ENCODE measurements around the gene CHST10. TPM values are rescaled to one million over a fixed set of nuclear protein-coding genes. Genes with fewer than 3 reads are reported as not detected.

The CHST10 gene
- polyA plus RNA-seq, 1 donor from 2014 or later, result 76.1 TPM

GRCh38 chr2:100380681-100381080 lies 36.8 kb downstream of the CHST10 start:
- Histone ChIP-seq H3K9me3 (ENCODE audit: low read length) (no peaks in the 10 kb centered on the region), H3K36me3 (ENCODE audit: insufficient read depth, low read length) (no peaks in the 10 kb centered on the region), H4K20me1 (ENCODE audit: insufficient read depth) (no peaks in the 10 kb centered on the region), H3K9me2 (ENCODE audit: insufficient read depth, low read length) (no peaks in the 10 kb centered on the region), H3F3A (ENCODE audit: insufficient read depth, low read length, poor library complexity, severe bottlenecking) (no peaks in the 10 kb centered on the region), H2AFZ (ENCODE audit: low read depth, low read length) (no peak overlapping the region), H3K27ac (ENCODE audit: low read length) (no peak overlapping the region), H3K9ac (ENCODE audit: low read length) (no peak overlapping the region), H3K79me2 (replicated peaks; ENCODE audit: insufficient read depth, low read length) (no peaks in the 10 kb centered on the region), H3K4me3 (ENCODE audit: low read length) (no peak overlapping the region), H3K27me3 (ENCODE audit: insufficient read depth, low read depth, low read length) (no peaks in the 10 kb centered on the region), H3K4me2 (ENCODE audit: low read length) (no peak overlapping the region)
- no peak for TF ChIP-seq REST (IDR thresholded peaks at IDR 0.05; ENCODE audit: borderline replicate concordance)
- TF ChIP-seq EP300 (conservative IDR thresholded peaks at IDR 0.05; ENCODE audit: poor library complexity, severe bottlenecking), result no peak
- no peak for TF ChIP-seq RAD21 (conservative IDR thresholded peaks at IDR 0.05)
- TF ChIP-seq TAF1 (IDR thresholded peaks at IDR 0.05; ENCODE audit: low read depth), result no peak
- no peak for TF ChIP-seq CTCF (IDR thresholded peaks at IDR 0.05; ENCODE audit: poor library complexity, severe bottlenecking)
- no peak for TF ChIP-seq EZH2 (IDR thresholded peaks at IDR 0.05; ENCODE audit: borderline replicate concordance, insufficient read depth, low read length, poor library complexity, severe bottlenecking)
- TF ChIP-seq POLR2AphosphoS5 (IDR thresholded peaks at IDR 0.05), result no peak
- no peak for TF ChIP-seq SMC3 (conservative IDR thresholded peaks at IDR 0.05; ENCODE audit: poor library complexity)
- no peak for TF ChIP-seq MXI1 (conservative IDR thresholded peaks at IDR 0.05; ENCODE audit: poor library complexity, severe bottlenecking)

- H3K4me2 ChIP-seq (ENCODE audit: low read length), result no peak overlapping the region
- no peaks in the 10 kb centered on the region for H3K9me2 ChIP-seq (ENCODE audit: insufficient read depth, low read length)
- no peaks in the 10 kb centered on the region for H3K36me3 ChIP-seq (ENCODE audit: insufficient read depth, low read length)
- TF ChIP-seq TAF1 (IDR thresholded peaks at IDR 0.05; ENCODE audit: low read depth) (no peak), CTCF (IDR thresholded peaks at IDR 0.05; ENCODE audit: poor library complexity, severe bottlenecking) (no peak), POLR2AphosphoS5 (IDR thresholded peaks at IDR 0.05) (no peak), RAD21 (conservative IDR thresholded peaks at IDR 0.05) (no peak), SMC3 (conservative IDR thresholded peaks at IDR 0.05; ENCODE audit: poor library complexity) (no peak), REST (IDR thresholded peaks at IDR 0.05; ENCODE audit: borderline replicate concordance) (no peak), EP300 (conservative IDR thresholded peaks at IDR 0.05; ENCODE audit: poor library complexity, severe bottlenecking) (no peak), MXI1 (conservative IDR thresholded peaks at IDR 0.05; ENCODE audit: poor library complexity, severe bottlenecking) (no peak), EZH2 (IDR thresholded peaks at IDR 0.05; ENCODE audit: borderline replicate concordance, insufficient read depth, low read length, poor library complexity, severe bottlenecking) (no peak)
- no peaks in the 10 kb centered on the region for H4K20me1 ChIP-seq (ENCODE audit: insufficient read depth)
- no peak overlapping the region for H3K27ac ChIP-seq (ENCODE audit: low read length)
- H3K9me3 ChIP-seq (ENCODE audit: low read length), result no peaks in the 10 kb centered on the region
- no peak overlapping the region for H3K4me3 ChIP-seq (ENCODE audit: low read length)
- no peak overlapping the region for H2AFZ ChIP-seq (ENCODE audit: low read depth, low read length)
- H3K27me3 ChIP-seq (ENCODE audit: insufficient read depth, low read depth, low read length), result no peaks in the 10 kb centered on the region
- no peak overlapping the region for H3K9ac ChIP-seq (ENCODE audit: low read length)
- H3F3A ChIP-seq (ENCODE audit: insufficient read depth, low read length, poor library complexity, severe bottlenecking), result no peaks in the 10 kb centered on the region
- no peaks in the 10 kb centered on the region for H3K79me2 ChIP-seq (replicated peaks; ENCODE audit: insufficient read depth, low read length)
Measured at GRCh38 chr2:100376836-100377235, 40.6 kb downstream of the CHST10 start.

Measured in neural cell (in vitro differentiated cells).